ENCODE results near the gene NT5C3A.
A peak's percentile ranks its signal among the peaks of the same experiment; 100 is the strongest.
"Not testable (repeated sequence)": the region's sequence is repeated elsewhere in the genome, so short reads cannot be mapped to it uniquely, and the experiment has no call there.

NT5C3A gene

DNA sequence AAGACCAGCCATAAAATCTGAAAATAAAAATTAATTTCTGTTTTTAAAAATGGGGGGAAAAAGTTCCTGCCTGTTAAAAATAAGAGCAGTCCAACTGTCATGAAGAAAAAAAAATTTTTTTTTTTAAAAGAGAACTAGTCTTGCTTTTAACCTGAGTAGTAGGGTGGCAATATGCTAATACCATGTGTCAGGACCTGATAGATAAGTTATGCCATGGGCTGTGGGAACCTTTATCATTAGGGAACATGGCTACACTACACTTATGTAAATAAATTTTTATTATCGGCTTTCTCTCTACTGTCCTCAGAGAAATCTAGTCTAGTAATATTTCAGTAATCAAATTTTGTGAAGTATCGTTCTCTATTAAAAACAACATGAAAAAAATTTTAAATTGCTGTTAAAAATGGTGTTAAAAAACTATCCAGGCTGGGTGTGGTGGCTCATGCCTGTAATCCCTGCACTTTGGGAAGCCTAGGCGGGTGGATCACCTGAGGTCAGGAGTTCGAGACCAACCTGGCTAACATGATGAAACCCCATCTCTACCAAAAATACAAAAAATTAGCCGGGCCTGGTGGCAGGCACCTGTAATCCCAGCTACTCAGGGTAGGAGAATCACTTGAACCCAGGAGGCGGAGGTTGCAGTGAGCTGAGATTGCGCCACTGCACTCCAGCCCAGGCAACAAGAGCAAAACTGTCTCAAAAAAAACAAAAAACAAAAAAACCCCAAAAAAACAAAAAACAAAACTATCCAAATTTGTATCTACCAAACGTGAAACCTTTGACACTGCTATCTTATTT, 20.7 kb downstream of the NT5C3A start:
- DNase-seq (ENCODE audit: low read depth): no peak

DNA sequence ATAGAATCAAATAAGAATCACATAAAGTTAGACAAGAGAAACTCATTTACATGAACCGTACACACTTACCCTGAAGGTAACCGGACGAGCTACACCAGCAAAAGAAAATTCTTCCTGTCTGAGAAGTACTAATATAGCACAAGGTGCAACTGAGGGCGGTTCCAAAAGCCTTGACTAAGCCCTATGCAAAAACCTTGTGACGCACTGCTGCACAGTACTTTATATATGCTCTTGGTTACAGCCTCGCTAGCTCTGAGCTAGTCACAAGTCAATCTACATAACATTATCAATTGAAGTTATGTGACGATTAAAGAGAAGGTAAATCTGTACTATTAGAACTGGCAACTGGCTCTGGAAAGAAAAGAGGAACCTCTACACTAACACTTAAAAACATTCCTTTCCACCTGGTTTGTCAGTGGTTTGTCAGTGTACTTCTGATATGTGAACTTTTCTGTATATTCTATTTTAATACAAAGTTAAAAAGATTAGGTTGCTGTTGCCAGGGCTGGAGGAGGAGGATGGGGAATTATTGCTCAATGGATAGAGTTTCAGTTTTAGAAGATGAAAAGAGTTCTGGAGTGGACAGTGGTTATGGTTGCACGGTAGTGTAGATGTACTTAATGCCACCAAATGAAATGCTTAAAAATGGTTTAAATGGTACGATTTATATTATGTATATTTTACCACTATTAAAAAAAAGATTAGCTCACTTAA, 21.6 kb downstream of the NT5C3A start:
- DNase-seq (ENCODE audit: low read depth): no peak

DNA sequence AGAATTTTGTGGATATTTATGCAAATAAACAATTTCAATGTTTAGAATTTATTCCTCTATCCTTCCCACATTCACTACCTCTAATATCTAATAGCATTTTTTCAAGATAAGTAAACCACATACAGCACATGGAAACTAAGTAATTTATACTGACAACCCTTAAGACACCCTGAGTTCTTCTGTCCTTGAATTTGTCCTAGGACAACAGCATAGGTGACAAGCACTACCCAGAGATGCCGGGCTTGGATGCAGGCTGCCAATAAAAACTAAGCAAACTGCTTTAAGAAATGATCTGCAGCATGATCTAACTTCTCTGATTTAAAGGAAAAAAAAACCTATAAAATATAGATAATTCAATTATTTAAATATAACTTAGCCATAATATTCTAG, 22.7 kb downstream of the NT5C3A start:
- no peak for DNase-seq (ENCODE audit: low read depth)

DNA sequence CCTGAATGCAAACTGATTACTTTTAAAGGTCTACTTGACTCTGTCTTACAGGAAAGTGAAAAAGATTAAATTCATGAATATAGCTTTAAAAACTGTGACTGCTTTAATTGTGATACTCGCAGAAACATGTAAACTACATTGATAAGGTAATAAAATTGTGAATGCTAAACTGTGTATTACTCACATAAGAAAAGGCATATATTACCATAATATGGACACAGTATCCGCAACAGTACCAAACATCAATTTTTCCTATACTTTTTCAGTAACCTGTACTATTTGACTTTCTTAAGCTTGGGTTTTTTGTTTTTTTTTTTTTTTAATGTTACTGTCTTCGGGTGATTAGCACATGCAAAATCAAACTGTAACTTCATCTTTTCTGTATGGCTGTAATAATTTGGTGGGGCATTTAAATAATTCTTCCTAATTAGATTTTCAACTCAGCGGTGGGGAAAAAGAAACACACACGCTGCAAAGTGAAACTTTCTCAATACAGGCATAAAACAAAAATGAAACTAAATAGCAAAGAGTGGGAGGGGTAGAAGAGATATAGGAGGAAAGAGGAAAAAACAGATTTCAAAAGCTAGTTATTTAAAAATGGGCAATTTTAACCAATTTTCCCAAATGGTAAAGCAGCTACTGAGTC, 23.2 kb downstream of the NT5C3A start:
- no peak for DNase-seq (ENCODE audit: low read depth)

DNA sequence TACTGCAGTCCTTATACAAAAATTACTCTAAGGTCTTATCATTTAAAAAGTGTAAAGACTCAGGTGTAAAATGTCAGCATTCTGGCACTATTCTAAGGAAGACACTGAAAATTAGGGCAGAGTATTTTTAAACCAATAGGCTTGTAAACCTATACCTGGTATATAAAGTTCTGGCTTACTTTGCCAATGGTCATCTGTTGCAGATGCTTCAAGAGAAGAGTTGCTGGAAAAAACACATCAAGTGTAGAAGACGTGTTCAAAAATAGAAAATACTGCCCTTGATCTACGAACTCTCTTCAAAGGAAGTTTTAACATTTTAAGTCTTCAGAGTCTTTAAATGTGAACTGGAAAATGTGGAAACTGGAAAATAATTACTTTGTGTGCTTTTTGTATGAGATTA, 23.9 kb downstream of the NT5C3A start:
- DNase-seq (ENCODE audit: low read depth): no peak

DNA sequence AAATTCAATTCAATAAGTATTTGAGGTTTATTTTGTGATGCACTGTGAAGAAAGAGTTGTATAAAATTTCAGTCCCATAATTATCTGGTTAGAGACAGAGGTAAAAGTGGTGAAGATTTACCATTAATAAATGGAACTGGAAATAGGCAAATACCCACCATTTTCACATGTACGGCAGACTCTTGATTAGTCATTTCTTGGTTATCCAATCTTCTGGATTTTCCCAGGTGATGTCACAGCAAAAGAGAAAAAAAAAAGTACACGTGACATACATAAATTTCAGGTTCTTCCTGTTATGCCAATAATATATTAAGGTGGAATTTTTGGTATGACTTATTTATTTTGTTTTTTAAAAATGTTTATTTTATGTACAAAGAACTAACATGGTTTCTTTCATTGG, 26.8 kb downstream of the NT5C3A start:
- no peak for DNase-seq (ENCODE audit: low read depth)

DNA sequence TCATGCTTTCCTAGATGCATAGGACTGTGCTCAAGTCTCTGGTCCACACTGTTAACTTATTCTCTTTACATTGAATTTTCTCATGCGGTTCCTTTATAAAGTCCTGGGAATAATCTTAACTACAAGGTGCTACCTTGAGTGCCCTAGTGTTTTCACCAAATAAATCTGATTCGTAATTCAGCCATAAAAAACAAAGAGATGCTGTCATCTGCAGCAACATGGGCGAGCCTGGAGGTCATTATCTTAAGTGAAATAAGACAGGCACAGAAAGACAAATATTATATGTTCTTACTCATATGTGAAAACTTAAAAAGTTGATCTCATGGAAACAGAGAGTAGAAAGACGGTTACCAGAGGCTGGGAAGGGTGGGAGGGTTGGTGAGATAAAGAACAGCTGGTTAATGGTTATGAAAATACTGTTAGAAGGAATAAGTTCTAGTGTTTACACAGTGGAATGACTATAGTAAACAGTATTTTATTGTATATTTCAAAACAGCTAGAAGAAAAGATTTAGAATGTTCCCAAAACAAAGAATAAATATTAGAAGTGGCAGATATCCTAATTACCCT, 38.3 kb downstream of the NT5C3A start:
- DNase-seq (ENCODE audit: low read depth): no peak

DNA sequence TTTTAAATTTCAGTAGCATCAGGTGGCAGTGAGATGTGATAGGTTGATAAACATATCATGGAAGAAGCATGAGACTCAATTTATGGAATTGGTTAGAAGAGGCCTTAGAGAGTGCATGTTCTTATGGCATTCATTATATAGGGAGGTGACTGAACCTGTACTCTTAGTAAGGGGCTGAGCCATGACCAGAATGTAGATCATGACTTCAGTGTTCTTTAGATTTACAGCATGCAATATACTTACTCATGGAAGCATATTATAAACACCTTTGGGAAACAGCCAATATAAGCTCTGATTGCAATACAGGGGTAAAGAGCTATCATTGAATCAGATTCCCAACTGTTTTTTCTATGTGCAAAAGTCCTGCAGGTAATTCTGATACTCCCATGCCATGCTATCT, 50.2 kb downstream of the NT5C3A start:
- DNase-seq (ENCODE audit: low read depth): no peak

DNA sequence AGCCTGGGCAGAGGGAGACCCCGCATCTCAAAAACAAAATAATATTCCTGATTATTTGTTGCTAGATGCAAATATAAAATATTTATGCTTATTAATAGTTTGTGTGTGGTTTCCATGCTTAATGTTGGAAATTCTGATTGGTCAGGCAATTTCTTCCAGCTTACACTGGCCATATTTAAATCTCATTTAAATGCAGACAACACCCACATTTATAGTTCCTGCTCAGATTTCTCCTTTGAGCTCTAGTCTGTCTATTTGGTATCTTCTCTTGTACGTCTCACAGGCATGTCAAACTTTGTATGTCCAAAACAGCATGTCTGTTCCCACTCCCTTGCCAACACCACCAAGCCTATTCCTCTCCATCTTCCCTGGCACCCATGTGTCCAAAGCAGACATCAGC, 52.8 kb downstream of the NT5C3A start:
- DNase-seq (ENCODE audit: low read depth): no peak

DNA sequence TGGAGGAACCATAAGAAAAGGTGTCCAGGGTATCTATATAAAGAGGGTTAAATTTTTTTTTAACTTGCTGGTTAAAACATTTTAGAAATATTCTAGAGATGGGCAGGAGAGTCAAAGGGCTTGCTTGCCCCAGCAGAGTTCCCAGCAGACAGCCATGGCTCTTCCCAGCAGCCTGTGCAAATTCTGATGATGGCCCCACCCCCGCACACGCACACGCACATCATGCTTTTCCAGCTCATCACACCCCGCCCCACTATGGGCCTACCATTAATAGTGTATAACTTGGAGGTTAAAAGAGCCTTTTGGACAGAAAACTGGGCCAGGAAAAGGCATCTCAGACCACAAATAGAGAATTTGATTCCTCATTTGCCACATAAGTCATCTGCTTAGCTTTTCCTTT, 56.9 kb downstream of the NT5C3A start:
- DNase-seq (ENCODE audit: low read depth): not testable (repeated sequence)

DNA sequence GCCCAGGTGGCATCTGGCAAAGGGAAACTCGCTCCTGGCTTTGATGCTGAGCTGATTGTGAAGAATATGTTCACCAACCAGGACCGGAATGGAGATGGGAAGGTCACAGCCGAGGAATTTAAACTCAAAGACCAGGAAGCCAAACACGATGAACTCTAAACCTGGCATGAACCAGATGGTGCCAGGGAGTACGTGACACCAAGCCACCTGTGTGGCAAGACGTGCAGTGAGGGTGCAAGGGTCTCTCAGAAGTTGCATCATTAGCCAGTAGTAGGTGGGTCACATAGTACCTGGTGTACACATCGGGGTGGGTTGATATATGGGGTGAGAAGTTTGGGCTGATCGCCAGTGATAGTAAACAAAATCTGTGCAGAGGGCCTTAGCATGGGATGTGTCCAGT, 57.4 kb downstream of the NT5C3A start:
- DNase-seq (ENCODE audit: low read depth): not testable (repeated sequence)

DNA sequence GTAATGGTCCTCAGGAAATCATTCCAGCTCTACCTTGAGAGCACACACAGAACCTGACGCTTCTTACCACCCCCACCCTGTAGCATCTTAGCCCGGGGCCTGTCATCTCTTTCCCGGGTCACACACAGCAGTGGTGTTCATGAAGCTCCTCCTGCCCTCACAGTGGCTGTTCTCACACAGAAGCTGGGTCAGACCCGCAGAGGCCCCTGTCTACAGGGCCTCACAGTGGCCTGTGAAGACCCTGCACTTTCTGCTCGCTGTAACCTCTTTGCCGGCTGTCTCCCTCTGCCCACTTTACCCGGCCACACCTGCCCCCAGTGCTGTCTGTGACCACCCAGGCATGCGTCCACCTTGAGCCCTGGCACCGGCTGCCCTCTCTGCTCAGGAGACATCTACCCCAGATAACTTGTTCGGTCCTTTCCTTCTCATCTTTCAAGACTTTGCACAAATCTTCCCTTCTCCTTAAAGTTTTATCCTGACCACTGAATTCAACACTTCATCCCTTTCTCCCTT, 58.4 kb downstream of the NT5C3A start:
- not testable (repeated sequence) for DNase-seq (ENCODE audit: low read depth)

DNA sequence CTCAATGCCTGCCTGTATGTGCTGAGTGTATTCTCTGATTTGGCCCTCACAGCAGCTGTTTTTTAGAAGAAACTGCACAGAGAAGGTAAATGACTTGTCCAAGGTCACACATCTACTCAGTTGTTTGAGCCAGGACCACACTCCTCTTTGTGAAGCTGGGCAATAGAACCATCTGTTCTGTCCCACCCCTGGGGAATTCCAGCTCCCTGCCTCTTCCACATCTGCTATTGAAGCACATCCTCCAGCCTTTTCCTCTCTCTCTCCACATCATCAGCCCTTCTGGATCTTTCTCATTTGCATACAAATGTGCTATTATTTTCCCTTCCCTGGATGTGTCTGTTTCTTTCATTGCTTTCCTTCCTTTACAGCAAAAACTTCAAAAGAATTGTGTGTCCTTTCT, 59.5 kb downstream of the NT5C3A start:
- DNase-seq (ENCODE audit: low read depth): not testable (repeated sequence)

DNA sequence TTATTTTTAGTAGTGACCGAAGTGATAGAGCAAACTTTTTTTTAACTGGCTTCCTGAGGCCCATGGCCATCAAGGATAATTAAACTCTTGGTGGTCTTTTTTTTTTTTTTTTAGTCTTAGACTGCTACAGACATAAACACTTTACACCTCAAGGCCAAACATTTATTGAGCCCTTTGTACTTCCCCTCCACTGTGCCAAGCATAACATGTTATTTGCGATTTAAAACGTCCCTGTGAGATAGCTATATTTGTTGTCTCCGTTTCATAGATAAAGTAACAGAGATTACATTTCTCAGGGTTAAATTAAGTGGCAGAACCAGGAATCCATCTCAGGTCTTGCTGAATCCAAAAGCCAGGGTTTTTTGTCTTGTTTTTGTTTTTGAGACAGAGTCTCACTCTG, 63.2 kb downstream of the NT5C3A start:
- DNase-seq (ENCODE audit: low read depth): not testable (repeated sequence)

DNA sequence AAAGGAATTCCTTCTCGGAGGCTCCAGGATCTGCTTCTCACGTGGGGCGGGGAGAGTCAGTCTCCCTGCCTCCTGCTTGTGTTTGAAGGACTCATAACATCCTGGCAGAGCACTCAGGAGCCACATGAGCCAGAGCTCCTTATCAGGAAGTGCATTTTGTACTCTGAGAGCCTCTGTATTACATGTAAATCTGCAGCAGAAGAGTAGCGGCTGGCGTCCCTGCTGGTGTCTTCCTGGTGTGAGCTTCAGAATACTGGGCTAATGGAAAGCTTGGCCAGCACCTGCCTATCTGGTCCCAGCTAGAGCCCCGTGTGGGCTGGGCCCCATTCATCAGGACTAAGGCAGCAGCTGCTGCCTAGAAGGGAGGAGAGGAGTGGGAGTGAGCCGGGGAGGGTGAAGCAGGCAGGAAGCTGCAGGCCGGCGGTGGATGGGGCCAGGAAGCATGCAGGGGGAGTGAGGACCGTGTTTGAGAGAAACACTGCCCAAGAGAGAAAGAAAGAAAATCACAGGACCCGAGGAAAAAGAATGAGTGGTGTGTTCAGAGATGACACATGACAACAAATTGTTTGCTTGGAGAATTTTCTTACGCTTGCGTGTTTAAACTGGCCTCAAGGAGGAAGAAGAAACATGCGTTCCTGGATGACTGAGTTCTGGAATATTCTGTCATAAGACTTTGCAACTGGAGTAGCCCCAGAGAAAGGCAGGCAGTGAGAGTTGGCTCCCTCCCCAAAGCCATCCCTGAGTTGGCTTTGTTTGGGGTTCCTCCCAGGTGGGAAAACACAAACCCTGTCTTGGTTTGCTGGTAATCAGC, 64.0 kb downstream of the NT5C3A start:
- not testable (repeated sequence) for DNase-seq (ENCODE audit: low read depth)

DNA sequence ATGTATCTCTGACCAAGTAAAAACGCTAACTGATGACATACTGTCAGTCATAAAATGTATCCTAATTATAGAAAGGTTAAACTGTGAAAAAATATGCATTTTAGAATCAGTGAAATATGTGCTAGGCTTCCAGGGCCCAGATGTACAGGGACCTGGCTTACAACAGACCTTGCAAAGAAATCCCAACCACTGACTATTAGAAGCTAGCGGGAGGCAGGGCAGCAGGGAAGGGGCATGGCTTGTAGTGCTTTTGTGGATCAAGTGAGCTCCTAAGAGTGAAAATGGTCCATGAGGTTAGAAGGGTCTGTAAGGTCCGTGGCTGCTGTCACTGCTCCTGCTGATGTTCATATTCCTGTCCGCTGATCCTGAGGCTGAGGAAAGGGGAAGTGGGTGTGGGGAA, 64.6 kb downstream of the NT5C3A start:
- DNase-seq (ENCODE audit: low read depth): not testable (repeated sequence)

DNA sequence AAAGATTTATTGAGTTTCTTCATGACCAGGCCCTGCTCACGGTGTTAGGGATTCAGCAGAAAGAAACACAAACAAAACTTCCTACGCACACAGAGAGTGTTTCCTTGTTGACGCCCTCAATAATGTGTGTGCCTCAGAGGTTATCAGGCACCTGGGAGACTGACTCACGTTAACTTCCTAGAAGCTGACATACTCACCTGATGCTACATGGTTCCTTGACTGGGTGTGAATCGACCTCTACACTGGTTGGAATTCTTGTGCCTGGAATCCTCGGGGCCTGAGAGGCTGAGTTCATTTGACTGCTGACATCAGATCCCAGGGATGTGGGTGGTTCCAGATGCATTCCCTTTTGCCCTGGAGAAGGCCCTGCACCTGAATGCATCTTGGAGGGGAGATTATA, 69.8 kb downstream of the NT5C3A start:
- not testable (repeated sequence) for DNase-seq (ENCODE audit: low read depth)

DNA sequence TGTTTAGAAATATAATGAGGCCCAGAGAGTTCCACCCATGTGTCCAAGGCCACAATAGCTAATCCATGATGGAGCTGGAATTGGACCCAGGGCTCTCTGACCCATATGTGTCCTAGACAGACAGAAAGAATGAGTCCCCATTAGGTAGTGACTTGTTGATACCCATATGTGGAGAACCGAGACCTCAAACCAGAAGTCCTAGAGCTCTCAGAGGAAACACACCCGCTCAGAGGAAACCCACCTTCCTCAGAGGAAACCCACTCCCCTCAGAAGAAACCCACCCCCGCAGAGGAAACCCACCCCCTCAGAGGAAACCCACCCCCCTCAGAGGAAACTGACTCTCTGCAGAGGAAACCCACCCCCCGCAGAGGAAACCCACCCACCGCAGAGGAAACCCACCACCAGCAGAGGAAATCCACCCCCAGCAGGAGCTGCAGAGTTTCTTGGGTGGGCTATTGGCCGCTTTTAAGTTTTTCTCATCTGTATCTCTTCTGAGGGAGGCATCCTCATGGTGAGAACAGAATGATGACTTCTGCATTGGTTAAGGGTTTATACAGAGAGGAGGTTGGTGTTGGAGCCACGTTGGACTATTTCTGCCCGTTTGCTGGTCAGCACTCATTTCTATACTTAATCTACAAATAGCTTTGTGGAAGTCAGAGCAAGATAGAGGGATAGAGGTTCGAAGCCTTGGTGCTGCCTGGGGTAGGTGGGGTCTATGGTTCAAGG, 70.4 kb downstream of the NT5C3A start:
- not testable (repeated sequence) for DNase-seq (ENCODE audit: low read depth)

DNA sequence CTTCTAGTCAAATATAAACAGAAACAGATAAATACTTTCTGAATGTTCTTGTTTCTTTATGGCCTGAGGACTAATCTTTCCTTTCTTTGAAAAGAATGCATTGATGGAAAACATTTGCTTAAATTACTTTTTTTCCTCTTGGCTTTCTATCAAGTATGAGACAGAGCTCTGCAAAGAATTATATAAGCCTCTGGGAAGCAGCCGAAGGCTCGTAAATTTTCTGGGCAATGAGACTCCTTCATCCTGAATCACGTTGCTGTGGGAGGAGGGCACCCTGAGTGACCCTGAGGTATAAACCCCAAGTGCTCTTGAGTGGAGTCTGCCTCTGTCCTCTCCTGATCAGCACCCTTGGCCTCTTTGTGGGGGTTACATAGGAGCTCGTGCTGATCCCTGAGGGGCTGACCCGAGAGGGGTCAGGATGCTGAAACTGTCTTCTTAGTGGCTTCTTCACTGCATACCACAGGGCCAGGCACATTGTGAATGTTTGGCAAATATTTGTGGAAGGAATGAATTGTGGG, 71.4 kb downstream of the NT5C3A start:
- peak; percentile 62 for DNase-seq (ENCODE audit: low read depth)

DNA sequence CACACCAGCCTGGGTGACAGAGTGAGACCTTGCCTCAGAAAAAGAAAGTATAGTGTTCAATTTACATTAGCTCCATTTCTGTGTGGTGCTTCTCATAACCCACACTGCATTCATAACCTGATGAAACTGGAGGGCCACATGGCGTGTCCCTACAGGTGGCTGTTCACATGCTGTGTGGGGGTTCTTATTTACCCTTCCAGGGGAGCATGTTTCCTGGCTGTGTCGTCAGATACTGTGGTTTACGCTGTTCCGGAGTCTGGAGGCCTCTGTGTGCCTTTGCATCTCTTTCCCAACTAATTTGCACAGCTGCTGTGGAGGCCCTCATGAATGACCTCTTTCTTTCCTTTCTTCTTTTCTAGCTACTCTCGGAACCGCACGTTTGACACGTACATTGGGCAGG, 74.4 kb downstream of the NT5C3A start:
- DNase-seq (ENCODE audit: low read depth): not testable (repeated sequence)

DNA sequence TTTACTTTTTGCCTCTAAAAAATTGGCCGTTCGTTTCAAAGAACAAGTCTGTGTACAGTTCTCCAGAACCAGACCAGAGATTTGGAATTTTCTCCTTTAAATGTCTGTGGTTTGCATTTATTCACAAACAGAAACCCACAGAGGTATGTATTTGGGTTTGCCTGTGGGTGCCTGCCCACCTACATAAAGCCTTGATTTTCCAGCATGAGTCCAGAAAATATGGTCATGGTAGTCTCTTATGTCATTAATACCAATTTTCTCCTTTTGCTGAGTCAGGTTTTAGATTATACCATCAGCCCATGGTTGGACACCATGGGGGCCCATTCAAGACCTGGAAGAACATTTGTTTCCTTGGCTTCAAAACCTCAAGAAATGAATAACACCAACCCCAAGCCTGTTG, 82.7 kb downstream of the NT5C3A start:
- DNase-seq (ENCODE audit: low read depth): not testable (repeated sequence)
